ENCODE data around the gene ARID1B. TPM values are rescaled to one million over a fixed set of nuclear protein-coding genes. Genes with fewer than 3 reads are reported as not detected.

Gene ARID1B
- total and polyA plus RNA-seq, 10 of the 15 experiments (the other 5 are each of a cell fraction or from before 2014, with no cell fraction given) = 24.7 to 133 (median 54.6) TPM

DNA sequence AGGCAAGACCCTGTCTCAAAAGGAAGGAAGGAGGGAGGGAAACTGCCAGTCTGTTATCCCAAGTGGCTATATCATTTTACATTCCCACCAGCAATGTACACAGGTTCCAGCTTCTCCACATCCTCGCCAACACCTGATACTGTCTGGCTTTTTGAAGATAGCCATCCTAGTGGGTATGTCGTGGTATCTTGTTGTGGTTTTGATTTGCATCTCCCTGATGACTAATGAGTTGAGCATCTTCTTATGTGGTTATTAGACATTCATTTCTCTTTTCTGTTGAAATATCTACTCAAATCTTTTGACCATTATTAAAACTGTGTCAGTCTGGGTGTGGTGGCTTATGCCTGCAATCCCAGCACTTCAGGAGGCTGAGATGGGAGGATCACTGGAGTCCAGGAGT is 47.9 kb upstream of the ARID1B start (continued):
- TF ChIP-seq, protein P1, sequence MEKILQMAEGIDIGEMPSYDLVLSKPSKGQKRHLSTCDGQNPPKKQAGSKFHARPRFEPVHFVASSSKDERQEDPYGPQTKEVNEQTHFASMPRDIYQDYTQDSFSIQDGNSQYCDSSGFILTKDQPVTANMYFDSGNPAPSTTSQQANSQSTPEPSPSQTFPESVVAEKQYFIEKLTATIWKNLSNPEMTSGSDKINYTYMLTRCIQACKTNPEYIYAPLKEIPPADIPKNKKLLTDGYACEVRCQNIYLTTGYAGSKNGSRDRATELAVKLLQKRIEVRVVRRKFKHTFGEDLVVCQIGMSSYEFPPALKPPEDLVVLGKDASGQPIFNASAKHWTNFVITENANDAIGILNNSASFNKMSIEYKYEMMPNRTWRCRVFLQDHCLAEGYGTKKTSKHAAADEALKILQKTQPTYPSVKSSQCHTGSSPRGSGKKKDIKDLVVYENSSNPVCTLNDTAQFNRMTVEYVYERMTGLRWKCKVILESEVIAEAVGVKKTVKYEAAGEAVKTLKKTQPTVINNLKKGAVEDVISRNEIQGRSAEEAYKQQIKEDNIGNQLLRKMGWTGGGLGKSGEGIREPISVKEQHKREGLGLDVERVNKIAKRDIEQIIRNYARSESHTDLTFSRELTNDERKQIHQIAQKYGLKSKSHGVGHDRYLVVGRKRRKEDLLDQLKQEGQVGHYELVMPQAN (conservative IDR thresholded peaks at IDR 0.05) = no peak
- TF ChIP-seq EED (IDR thresholded peaks at IDR 0.05; ENCODE audit: low read depth) (no peak), CHD1 (IDR thresholded peaks at IDR 0.05; ENCODE audit: low read depth, low read length) (no peak), MYC (IDR thresholded peaks at IDR 0.05; ENCODE audit: insufficient read depth, insufficient read length, insufficient replicate concordance, low read length, severe bottlenecking) (no peak), ASH2L (IDR thresholded peaks at IDR 0.05; ENCODE audit: borderline replicate concordance, low read depth) (no peak), NR2C1 (IDR thresholded peaks at IDR 0.05) (no peak), ATF7 (IDR thresholded peaks at IDR 0.05; ENCODE audit: low read depth) (0 out of 2 replicates have a peak, but pooled peaks have one; percentile 24), HDAC6 (IDR thresholded peaks at IDR 0.05; ENCODE audit: unreplicated experiment) (no peak), HCFC1 (IDR thresholded peaks at IDR 0.05; ENCODE audit: low read length) (no peak), RUNX3 (IDR thresholded peaks at IDR 0.05; ENCODE audit: low read length) (peak; percentile 98), POU2F2 (IDR thresholded peaks at IDR 0.05; ENCODE audit: borderline replicate concordance, low read depth, low read length) (peak; percentile 92; the same call in 2 of the 3 replicates), SIN3A (IDR thresholded peaks at IDR 0.05; ENCODE audit: low read depth, low read length) (no peak), SUZ12 (IDR thresholded peaks at IDR 0.05; ENCODE audit: unreplicated experiment) (no peak)
- TF ChIP-seq, protein P2, sequence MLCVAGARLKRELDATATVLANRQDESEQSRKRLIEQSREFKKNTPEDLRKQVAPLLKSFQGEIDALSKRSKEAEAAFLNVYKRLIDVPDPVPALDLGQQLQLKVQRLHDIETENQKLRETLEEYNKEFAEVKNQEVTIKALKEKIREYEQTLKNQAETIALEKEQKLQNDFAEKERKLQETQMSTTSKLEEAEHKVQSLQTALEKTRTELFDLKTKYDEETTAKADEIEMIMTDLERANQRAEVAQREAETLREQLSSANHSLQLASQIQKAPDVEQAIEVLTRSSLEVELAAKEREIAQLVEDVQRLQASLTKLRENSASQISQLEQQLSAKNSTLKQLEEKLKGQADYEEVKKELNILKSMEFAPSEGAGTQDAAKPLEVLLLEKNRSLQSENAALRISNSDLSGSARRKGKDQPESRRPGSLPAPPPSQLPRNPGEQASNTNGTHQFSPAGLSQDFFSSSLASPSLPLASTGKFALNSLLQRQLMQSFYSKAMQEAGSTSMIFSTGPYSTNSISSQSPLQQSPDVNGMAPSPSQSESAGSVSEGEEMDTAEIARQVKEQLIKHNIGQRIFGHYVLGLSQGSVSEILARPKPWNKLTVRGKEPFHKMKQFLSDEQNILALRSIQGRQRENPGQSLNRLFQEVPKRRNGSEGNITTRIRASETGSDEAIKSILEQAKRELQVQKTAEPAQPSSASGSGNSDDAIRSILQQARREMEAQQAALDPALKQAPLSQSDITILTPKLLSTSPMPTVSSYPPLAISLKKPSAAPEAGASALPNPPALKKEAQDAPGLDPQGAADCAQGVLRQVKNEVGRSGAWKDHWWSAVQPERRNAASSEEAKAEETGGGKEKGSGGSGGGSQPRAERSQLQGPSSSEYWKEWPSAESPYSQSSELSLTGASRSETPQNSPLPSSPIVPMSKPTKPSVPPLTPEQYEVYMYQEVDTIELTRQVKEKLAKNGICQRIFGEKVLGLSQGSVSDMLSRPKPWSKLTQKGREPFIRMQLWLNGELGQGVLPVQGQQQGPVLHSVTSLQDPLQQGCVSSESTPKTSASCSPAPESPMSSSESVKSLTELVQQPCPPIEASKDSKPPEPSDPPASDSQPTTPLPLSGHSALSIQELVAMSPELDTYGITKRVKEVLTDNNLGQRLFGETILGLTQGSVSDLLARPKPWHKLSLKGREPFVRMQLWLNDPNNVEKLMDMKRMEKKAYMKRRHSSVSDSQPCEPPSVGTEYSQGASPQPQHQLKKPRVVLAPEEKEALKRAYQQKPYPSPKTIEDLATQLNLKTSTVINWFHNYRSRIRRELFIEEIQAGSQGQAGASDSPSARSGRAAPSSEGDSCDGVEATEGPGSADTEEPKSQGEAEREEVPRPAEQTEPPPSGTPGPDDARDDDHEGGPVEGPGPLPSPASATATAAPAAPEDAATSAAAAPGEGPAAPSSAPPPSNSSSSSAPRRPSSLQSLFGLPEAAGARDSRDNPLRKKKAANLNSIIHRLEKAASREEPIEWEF (IDR thresholded peaks at IDR 0.05; ENCODE audit: insufficient replicate concordance, low read depth, low read length) = no peak
- TF ChIP-seq, protein P3, sequence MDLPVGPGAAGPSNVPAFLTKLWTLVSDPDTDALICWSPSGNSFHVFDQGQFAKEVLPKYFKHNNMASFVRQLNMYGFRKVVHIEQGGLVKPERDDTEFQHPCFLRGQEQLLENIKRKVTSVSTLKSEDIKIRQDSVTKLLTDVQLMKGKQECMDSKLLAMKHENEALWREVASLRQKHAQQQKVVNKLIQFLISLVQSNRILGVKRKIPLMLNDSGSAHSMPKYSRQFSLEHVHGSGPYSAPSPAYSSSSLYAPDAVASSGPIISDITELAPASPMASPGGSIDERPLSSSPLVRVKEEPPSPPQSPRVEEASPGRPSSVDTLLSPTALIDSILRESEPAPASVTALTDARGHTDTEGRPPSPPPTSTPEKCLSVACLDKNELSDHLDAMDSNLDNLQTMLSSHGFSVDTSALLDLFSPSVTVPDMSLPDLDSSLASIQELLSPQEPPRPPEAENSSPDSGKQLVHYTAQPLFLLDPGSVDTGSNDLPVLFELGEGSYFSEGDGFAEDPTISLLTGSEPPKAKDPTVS (IDR thresholded peaks at IDR 0.05; ENCODE audit: low read depth, low read length) = no peak
- TF ChIP-seq, protein P4, sequence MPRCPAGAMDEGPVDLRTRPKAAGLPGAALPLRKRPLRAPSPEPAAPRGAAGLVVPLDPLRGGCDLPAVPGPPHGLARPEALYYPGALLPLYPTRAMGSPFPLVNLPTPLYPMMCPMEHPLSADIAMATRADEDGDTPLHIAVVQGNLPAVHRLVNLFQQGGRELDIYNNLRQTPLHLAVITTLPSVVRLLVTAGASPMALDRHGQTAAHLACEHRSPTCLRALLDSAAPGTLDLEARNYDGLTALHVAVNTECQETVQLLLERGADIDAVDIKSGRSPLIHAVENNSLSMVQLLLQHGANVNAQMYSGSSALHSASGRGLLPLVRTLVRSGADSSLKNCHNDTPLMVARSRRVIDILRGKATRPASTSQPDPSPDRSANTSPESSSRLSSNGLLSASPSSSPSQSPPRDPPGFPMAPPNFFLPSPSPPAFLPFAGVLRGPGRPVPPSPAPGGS (IDR thresholded peaks at IDR 0.05; ENCODE audit: borderline replicate concordance, insufficient read depth, low read depth, low read length, poor library complexity, severe bottlenecking) = no peak
- TF ChIP-seq, protein P5, sequence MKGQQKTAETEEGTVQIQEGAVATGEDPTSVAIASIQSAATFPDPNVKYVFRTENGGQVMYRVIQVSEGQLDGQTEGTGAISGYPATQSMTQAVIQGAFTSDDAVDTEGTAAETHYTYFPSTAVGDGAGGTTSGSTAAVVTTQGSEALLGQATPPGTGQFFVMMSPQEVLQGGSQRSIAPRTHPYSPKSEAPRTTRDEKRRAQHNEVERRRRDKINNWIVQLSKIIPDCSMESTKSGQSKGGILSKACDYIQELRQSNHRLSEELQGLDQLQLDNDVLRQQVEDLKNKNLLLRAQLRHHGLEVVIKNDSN (IDR thresholded peaks at IDR 0.05; ENCODE audit: borderline replicate concordance, extremely low read length, insufficient read depth, low read depth, low read length) = no peak

Data from GM12878 (cell line).